Endometrium (tissue), 2 donors: ENCODE measurements around the gene VGLL4.

Source experiments
- FAIRE-seq: peaks from 2 replicates; lab custom pipeline; 2012; peaks lifted over from hg19 to GRCh38; lab: Jason Lieb, UNC
- donor health status: control.
- donor health status: control.

The VGLL4 gene

GRCh38 chr3:11564577-11565001 is 79.1 kb downstream of the VGLL4 start:
- FAIRE-seq: no peak

DNA sequence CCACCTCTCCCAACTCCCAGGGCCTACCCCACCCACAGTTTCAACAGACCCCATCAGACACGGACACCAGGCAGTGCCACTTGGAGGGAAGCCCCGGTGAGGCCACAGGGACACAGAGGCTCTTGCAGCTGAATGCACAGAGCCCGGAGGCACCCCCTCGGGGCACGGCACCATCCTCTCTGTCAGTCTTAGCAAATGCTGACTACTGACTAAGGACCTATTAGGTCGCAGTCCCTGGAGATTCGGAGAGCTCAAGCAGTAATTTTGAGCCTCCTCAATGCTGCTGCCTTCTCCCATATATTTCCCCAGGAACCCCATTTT is 79.9 kb downstream of the VGLL4 start:
- no peak for FAIRE-seq

- FAIRE-seq: no peak
Measured at GRCh38 chr3:11563159-11563864, 80.4 kb downstream of the VGLL4 start.

DNA sequence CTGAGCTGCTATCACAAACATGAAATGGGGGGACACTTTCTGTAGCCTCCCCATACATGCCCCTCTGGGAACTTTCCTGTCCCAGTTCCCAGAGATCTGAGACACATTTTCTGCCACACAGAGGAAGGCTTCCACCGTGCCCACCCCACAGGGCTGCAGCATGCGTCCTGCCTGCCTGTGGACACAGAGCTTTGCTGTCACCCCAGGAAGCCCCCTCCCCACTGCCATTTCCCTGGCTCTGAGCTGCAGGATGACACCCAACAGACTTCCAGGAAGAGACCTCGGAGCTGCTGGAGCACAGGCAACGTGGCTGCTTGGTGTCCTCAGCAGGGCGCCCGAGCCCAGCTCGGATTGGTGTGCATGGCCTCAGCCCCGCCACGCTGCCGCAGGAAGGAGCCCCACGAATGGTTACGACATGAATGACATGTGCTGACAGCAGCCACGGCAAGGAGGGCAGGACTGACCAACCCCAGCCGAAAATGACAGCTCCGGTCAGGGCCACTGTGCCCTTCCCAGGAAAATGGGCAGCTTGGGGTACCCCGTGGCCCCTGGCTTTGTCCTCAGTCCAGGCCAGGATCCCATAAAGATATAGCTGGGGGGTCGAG is 81.3 kb downstream of the VGLL4 start:
- FAIRE-seq: no peak

GRCh38 chr3:11560746-11561145 is 83.0 kb downstream of the VGLL4 start:
- FAIRE-seq: no peak

DNA sequence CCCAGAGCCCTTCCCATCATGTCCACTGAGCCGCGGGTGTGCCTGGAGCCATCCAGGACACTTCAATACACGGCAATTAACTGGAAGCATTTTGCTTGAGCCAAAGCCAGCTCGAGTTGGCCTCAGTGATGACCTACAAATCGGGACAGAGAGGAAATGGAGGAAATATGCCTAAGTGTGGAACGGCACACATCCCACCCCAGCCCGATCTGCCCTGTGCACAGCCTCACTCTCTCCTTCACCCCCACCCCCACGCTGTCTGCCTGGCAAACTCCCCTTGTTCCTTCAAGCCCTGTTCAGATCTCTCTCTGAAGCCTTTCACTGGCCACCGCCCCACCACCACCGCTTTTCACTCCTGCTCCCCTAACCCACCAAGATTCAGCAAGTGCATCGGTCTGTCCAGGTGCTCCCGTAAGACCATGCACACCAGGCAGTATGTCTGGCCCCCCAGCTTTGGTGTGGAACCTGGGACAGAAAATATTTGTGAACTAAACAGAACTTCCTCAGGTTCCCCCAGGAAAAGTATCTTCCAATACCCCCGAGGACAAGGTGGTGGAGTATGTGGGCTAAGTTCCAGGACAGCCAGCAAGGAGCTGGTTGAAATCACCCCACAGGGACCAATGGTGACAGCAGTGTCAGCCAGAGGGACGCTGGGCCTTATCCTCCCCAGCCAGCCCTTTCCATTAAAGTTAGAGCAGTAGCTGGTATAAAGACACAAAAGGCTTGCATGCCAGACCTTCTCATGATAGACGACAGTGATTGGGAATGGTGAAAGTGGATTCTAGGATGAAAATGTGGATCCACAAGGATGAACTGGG is 83.7 kb downstream of the VGLL4 start:
- no peak for FAIRE-seq

GRCh38 chr3:11558918-11559815 is 84.5 kb downstream of the VGLL4 start:
- no peak for FAIRE-seq

GRCh38 chr3:11558411-11558903 is 85.3 kb downstream of the VGLL4 start:
- no peak for FAIRE-seq

DNA sequence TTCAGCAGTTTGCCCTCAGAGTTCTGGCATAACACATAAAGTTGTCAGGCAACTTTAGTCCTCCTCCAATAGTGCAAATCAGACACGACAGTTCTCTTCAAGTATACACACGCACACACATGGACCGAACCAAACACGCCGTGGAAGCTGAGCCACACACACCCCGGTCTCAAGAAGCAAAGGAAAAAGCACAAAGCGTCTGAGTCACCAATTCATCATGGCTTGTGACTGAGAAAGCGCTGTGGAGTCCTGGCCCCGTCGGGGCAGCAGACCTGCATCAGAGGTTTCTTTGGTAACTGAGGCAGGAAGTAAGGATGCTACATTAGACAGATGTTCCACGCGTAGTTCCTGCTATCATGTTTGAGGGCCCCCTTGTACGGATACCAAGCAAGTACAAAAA is 85.7 kb downstream of the VGLL4 start:
- no peak for FAIRE-seq

GRCh38 chr3:11556851-11557644 is 86.7 kb downstream of the VGLL4 start:
- FAIRE-seq: peak; percentile 65

DNA sequence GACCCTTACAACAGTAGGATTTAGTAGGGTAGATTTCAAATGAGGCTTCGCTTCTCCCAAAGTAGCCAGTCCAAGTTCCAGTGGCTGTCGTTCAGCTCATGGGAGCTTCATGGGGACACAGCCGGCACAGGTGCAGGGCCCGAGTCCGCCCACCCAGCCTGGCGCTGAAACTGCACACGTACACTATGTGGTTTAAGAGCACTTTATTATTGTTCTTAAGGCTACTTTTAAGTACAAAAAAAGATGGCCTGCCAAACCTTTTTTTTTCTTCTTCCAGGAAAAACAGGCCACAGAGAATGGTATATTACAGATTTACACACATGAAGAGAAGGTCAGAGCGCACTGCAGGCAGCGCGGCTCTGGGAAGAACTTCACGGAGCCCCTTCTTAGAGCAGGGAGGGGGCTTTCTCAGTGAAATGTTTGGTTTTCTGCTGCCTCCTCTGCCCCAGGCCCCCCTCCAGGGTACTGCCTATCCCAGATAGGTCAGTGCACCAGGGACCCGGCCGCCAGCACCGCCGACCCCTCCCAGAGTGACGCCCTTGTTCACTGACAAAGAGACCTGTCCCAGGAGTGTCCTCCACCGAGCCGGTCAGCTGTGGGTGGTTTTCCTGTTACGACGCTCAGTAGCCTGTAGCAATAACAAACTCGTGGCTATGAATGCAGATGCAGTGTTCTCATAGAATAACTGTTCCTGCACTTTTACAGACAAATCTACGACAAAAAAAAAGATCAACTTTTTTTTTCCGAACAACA is 87.7 kb downstream of the VGLL4 start:
- FAIRE-seq: no peak

GRCh38 chr3:11555211-11555782 is 88.4 kb downstream of the VGLL4 start:
- no peak for FAIRE-seq

- no peak for FAIRE-seq
Measured at GRCh38 chr3:11554666-11555065, 89.0 kb downstream of the VGLL4 start.

GRCh38 chr3:11554236-11554610 is 89.5 kb downstream of the VGLL4 start:
- FAIRE-seq: no peak

DNA sequence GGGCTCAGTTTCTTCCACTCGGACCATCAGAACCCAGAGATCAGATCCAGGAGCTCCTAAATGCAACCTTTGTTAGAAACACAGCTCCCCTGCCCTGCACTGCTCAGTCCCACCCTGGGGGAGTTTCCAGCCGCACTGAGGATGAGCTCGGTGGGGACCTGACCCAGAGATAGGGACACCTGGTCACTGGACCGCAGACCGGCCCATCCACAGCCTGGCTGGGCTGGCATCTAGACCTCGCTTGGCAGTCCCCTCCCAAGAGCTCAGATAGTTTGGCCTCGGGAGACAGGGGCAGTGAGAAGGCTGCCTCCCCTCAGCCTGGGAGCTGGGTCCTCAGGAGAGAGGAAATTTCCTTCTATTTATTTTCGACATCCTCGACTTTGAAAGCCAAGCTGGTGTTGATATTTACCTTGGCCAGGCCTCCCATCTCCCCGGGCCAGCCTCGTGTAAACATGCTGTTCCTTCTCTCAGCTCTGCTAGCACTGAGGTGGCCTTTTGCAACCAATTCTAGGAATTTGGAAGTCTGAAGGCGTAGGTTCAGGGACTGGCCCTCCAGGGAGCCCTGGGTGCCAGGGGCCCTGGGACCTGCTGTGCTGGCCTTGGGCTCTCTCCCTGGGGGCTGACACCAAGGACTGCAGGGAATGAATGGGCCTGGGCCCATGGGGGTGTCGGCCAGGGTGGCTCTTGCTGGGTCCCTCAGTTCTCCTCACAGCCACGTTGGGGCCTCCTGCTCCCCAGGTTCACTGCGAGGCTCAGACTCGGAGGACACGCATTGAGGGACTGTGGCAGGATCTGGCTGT is 90.1 kb downstream of the VGLL4 start:
- FAIRE-seq: no peak

GRCh38 chr3:11552289-11553264 is 91.1 kb downstream of the VGLL4 start:
- FAIRE-seq: no peak

DNA sequence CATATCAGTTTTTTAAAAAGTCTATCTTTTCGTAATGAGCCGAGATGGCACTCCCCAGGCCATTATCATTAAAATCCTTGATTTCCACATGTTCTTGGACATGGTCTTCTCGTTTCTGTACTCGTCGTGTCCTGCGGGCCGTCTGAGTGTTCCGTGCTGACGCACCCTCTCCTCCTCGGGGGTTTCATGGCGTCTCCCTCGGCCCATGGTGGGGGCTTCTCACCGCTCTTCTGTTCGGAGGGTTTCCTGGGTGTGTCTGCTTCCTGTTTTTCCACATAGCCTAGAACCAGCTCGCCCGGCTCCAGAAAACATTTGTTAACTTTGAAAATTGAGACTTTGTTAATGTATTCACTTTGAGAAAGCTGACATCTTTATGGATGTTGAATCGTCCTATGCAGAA is 92.7 kb downstream of the VGLL4 start:
- no peak for FAIRE-seq

GRCh38 chr3:11549580-11550140 is 94.1 kb downstream of the VGLL4 start:
- no peak for FAIRE-seq
